Smooth muscle cell of the brain vasculature (primary cell): ENCODE data around the gene SLC1A4.
"Not testable (repeated sequence)": the region's sequence is repeated elsewhere in the genome, so short reads cannot be mapped to it uniquely, and the experiment has no call there.

ENCODE experiments used
- DNase-seq: peaks from one replicate; pipeline ENCODE4 v3.0.0-alpha.2; 2012; ENCODE audit warnings: low read depth, low spot score

Gene SLC1A4

DNA sequence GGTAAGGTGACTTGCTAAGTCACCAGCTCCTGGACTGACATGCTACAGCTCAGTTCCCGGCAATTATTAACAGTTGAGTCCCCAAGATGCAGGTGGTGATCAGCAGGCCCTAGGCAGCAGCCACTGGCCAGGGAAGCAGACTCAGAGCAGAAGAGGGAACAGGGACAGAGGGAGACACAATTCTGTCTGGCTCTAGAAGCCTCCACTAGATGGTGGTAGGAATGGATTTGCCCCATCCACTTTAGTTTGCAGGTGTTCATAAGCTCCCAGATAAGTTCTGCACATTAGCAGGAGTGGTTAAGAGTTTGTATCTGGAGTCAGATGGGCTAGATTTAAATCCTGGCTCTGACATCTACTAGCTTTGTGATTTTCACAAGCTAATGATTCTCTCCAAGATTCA lies 25.5 kb upstream of the SLC1A4 start:
- DNase-seq = no peak

DNA sequence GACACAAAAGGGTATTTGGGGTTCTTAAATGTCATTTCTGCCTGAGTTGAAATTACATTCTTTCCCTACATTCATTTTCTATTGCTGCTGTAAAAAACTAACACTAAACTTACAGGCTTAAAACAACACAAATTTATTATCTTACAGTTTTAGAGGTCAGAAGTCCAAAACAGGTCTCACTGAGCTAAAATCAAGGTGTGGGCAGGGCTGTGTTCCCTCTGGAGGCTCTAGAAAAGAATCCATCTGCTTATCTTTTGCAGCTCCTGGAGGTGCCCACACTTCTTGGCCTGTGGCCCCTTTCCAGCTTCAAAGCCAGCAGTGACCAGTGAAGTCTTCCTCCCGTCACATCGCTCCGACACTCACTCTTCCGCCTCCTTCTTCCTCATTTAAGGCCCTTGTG lies 23.2 kb upstream of the SLC1A4 start:
- DNase-seq = no peak

DNA sequence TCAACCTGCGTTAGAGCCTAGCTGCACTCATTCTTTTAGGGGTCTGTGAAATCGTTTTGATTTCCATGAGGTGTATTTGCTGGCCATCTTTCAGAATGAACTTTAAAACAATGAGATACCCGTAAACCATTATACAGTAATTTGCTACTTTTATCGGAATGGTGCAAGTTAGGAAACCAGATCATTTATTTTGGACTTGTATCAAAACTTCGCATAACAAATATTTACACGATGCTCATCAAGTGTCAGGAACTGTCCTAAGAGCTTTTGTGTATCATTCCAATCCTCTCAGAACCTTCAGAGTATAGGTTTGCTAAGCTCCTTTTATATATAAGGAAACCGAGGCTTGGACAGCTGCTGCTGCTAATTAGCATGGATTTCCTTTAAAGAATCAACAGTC lies 22.4 kb upstream of the SLC1A4 start:
- DNase-seq = no peak

DNA sequence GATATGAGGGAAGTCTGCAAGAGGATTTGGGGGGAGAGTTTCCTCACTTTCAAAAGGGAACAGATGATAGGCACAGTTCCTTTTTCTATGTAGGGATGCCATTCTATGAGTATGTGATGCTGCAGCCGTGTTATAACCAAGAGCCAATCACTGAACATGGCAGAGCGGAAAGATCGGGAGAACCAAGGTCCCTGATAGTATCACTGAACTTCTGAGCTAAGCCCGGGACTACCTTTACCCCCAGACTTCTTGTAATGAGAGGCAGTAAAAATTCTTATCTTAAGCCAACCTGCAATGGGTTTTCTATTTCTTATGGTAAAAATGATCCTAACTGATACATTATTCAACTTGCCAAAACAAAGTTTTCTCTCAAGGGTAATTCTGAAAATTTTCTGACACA lies 21.6 kb upstream of the SLC1A4 start:
- no peak for DNase-seq

DNA sequence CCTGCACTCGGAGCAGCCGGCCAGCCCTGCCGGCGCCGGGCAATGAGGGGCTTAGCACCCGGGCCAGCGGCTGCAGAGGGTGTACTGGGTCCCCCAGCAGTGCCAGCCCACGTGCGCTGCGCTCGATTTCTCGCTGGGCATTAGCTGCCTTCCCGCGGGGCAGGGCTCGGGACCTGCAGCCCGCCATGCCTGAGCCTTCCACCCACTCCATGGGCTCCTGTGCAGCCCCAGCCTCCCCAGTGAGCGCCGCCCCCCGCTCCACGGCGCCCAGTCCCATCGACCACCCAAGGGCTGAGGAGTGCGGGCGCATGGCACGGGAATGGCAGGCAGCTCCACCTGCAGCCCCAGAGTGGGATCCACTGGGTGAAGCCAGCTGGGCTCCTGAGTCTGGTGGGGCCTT lies 20.1 kb upstream of the SLC1A4 start:
- DNase-seq = not testable (repeated sequence)

DNA sequence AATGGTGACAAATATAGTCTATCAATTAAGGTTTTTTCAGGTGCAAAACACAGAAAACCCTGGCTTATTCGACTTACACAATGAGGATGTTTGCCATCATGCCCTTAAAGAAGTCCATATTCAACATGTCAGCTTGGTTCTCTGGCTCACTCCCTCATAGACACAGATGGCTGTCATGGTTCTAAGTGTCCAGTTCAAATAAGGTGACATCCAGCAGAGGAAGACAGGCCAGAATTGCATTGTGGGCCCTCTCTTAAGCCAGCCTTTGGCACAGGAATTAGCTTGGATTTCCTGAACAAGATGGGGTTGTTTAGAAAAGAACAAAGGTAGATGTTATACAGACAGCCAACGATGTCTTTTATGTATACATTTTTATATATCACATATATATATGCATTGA lies 18.7 kb upstream of the SLC1A4 start:
- no peak for DNase-seq

DNA sequence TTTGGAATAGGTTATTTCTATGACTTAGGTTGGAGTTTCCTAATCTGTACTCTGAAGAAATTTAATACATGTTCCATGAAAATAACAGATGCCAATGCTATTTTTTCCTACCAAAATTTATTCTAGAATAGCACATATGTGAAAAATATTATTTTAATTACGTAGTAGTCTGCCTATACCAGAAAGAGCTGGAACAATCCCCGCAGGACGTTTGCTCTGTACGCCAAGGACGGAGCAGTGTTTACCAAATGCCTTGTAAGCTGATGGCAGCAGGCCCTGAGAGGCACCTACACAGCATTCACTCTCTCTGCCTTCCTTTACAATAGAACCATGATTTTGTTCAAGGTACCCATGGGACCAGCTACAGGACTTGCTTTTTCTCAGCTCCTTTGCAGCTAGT lies 16.8 kb upstream of the SLC1A4 start:
- no peak for DNase-seq

DNA sequence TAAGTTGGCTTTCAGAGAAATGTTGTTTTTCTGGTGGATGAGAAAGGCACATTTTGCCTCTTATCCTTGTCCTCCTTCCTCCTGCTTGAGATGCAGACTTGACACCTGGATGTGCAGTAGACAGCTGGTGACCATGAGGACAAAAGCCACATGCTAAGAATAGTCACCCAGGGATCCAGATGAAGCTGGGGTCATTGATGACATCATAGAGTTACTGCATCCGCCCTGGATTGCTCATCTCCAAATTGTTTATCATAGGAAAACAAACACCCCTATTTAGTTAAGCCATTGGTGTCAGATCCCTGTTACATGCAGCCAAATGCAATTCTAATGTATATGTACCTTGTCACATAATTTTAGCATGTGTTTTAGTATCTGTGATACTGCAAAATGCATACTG lies 16.3 kb upstream of the SLC1A4 start:
- DNase-seq = no peak

DNA sequence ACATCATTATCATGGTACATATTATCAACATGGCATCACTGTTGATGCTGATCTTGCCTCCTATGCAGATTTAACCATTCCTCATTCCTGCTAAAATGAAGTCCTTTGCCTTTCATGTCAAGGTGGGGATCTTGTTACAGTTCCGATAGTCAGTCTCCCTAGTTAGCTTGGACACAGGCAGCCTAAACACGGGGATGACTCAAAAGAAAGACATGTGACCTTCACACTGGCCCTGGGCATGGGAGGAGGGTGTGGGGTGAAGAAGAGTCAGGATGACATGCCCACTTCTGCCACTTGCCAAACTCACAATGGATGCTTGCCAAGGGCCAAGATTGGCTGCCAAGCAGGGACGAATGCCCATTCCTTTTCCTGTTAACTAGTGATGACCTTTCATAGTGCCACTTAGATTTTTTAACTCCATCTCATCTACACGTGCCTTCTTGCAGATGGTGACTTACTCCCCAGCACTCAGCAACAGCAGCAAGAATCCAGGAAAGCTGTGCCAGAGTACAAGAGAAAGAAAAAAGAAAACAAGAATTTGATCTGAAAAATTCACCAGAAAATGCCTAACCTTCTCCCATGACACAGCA lies 13.9 kb upstream of the SLC1A4 start:
- no peak for DNase-seq

DNA sequence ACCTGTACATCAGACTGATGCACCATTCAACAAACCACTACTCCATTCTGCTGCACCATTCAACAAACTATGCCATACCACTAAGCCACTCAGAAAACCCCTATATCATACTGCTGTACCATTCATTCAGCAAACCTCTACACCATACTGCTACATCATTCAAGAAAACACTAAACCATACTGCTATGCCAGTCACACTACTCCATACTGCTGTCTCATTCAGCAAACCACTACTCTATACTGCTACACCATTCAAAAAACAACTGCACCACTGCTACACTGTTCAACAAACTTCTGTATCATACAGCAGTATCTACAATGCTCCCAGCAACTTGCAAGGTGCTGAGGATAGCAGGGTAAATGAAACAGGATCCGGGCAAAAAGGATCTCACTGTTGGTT lies 12.9 kb upstream of the SLC1A4 start:
- no peak for DNase-seq

DNA sequence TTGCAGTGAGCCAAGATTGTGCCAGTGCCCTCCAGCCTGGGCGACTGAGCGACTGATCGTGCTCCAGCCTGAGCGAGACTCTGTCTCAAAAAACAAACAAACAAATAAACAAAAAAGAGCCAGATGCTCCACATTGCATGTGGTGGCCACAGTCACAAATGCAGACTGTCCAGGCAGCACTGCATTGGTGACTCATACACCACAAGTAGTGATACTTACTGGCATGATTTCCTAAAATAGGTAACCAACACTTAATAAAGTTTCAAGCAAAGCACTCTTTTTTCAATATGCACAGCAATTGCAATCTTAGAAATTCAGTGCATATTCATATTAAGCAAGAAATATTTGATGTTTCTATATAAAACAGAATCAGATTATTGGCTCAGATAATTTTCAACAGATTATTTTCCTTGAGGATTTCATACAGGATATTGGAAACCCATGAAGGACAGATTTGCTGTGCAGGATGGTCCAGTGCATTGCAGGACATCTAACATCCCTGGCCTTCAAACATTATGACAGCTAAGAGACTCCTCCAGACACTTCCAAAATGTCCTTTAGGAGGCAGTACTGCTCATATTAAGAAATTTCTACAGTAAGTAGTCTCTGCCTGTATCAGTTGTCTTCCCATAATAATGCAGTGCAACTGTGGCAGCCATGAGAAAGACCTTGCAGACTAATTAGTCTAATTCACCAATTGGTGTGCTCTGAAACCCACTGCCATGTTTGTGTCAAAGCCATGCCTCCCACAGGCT lies 10.5 kb upstream of the SLC1A4 start:
- no peak for DNase-seq

DNA sequence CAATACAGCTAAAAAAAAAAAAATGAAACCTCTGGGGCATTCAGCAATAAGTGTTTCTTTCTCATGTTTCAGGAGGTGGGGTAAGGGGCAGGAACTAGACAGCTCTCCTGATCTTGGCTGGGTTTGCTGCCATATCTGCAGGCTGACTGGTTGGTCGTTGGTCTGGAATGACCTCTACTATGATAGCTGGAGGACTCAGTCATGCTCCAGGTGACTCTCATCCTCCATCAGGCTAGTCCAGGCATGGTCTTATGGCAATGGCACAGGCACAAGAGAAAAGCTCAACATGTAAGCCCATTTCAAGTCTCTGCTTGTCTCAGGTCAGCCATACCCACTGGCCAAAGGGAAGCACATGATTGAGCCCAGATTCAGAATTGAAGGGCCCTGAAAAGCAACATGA lies 9.5 kb upstream of the SLC1A4 start:
- DNase-seq = no peak

DNA sequence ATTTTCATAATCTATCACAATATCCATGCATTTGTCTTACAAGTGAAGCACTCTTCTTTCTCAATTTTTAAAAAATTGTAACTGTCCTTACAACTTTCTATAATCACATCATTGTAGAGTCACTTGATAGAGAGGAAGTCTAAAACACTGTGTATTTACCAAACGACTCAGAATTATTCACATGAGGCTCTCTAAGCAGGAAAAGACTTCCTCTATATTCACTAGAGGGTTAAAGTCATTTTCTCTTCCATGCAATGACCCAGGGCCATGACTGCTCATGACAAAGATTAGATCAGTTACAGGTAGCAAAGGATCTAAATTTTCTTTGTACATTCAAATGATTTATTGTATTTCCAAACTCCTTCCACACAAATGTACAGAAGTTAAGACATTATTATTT lies 9.0 kb upstream of the SLC1A4 start:
- no peak for DNase-seq

DNA sequence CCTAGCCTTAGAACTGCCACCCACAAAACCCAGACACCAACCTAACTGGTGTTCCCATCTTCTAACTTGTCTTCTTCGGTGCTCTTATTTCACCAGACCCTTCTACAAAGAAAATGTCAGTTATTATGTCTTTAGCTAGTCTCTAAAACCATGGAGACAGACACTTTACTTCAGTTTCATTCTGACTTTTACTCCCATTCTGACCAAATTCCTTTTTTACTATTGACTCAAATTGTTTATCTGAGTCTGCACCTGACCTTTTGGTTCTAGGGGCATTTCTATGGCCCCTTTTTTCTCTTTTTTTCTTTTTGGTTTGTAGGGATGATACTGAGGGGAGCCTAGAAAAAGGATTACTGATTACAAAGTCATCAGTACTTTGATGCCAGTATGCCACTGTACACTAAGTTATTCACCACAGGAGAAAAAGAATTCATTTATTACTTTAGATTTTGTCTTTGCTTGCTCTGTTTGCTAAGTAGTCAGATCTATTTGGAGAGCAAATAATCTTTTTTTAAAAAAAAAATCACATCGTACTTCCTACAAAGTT lies 6.8 kb upstream of the SLC1A4 start:
- DNase-seq = no peak

DNA sequence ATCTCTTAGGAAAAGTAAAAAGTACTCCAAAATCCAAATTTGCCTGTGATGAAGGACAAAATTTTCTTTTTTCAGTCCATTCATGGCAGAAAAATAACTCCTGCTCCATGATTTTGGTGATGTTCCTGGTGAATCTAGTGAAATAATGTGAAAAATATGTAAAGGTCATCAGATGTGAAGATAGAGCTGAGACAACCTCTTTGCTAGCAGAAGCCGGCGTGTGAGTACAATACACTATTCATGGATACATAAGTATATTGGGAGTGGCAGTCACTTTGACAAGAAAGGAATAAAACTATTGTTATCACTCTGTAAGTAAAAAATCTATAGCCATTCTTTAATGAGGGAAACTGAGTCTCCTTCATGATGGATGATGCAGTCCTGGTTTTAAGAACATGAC lies 6.3 kb upstream of the SLC1A4 start:
- no peak for DNase-seq

DNA sequence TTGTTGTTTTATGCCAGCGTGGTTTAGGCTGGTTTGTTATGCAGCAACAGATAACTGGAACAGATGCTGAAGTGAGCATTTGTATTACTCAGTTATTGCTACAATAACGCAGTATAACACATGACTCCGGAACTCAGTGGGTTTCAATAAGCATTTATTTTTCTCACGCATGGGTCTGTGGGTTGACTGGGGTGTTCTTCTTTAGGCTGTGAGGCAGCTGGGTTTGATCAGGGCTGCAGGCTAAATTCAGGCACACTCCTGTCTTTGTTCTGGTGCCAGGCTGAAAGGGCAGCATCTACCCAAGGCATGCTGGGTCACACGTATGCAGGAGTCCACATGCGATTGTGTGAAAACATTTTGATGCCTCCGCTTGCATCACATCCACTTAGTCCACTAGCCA lies 3.8 kb upstream of the SLC1A4 start:
- no peak for DNase-seq

DNA sequence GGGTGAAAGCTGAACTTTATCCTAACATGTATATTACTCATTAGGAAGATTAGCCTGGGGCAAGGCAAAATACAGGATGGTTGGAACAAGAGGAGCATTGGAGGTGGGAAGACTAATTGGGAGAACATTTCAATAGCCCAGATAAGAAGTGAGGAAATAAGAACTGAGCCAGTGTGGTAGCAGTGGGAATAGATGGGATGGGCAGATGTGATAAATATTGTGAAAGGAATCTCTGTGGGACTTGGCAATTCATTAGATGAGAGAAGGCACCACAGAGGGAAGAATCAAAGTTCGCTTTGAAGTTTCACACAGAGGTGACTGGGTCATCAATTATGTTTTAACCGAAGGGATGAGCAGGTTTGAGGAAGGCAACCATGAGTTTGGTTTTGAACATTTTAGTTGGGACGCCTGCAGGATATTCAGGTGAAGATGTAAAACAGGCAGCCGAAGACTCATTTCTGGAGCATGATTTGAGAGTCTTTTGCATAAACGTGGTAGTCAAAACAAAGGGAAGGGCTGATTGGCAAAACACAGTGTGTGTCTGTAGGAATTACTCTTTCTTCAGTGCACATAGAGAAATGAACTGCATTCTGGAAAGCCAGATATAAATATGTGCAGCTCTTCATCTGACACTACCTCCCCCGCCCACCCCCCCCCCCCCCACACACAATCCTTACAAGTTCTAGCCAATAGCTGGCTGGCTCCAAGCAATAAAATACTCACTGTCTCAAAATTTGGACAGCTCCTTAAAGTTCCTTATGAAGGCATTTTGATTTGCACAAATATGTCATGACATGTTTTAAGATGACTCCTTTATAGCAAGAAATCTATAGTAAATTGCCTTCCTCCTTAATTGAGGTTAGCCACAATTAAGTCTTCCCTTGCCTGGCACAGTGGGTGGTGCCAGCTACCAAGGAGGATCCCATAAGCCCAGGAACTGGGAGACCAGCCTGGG lies 1.9 kb upstream of the SLC1A4 start:
- no peak for DNase-seq

DNA sequence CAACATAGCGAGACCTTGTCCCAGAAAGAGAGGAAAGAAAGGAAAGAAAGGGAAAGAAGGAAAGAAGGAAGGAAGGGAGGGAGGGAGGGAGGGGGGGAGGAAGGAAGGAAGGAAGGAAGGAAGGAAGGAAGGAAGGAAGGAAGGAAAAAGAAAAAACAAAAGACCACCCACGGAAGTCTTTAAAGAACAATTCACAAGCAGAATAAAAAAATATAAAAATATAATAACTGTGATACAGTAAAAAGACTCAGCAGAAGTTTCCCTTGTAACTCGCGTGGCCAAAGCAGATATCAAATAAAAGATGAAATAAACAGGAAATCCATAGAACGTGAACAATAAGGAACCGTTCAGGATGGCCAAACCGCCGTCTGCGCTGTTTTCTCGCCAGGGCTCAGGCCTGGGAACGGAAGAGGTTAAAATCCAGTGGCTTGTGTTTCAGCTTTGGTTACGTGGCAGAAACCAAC lies 1.2 kb upstream of the SLC1A4 start:
- no peak for DNase-seq

DNA sequence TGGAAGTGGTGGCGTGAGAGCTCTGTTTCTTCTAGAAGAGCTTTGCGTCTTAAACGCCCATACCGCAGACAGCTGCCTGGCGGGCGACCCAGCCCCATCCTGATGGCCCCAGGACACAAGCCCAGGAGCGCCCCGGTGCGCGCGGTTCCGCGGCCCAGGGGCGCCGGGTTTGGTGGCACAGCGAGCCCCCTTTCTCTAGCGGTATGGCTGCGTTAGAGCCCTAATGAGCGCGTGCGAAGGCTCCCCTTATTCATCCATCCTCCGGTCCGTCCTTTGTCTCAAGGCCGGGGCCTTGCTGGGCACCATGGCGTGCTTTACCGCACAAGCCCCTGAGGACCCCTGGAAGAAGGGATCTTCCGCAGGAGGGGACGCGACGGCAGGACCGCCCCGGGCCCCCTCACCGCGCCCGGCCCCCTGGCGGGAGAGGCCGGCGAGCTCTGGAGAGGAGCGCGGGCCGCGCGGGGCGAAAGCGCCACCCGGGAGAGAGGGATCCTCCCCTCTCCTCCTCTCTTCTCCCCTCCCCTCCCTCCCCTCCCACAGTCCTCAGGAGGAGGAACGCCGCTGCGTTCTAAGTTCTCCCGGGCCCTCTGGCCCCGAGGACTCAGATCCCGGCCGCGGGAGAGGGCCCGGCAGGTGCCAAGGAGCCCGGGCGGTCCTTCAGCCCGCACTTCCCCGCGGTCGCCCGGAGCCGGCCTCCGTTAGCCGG lies 626 bp upstream of the SLC1A4 start:
- DNase-seq = no peak

DNA sequence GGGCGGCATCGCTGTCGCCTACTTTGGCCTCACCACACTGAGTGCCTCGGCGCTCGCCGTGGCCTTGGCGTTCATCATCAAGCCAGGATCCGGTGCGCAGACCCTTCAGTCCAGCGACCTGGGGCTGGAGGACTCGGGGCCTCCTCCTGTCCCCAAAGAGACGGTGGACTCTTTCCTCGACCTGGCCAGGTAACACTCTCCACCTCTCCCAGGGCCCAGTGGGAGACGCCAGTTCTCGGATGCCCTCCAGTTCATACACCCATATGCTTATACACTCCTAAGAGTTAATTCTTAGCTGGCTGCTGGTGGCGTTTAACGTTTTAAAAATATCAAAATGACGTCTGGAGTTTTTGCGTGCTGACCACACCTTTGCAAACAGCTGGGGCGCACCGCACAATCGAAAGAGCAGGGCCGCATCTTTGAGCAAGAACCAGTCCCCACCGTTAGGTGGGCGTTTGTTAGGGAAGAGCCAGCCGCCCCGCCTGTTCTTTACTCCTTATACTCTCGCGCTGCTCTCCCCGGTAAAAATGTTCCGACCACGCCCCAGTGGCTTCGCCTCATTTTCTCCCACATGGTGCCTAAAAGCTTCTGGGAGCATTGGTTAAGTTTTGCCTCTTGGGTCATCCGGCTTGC lies 899 bp downstream of the SLC1A4 start:
- no peak for DNase-seq

DNA sequence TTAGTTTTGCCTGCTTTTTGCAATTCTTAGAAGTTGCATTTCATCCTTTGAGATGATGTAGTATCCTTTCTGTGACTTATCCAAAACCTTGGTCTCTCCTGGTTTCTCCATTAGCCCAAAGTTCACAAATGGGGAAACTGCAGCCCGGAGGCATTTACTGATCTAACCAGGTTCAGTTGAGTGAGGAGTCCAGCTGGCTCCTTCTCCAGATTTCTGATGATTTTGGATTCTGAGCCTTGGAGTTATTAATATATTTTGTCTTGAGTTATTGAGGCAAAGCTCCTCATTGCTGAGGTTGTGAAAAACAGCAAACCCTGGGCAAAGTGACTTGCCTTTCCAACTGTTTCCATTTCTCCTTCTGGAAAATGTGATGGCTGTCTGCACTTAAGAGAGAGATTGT lies 1.7 kb downstream of the SLC1A4 start:
- DNase-seq = no peak
